ENCODE results near the gene PPP6C.

DNA sequence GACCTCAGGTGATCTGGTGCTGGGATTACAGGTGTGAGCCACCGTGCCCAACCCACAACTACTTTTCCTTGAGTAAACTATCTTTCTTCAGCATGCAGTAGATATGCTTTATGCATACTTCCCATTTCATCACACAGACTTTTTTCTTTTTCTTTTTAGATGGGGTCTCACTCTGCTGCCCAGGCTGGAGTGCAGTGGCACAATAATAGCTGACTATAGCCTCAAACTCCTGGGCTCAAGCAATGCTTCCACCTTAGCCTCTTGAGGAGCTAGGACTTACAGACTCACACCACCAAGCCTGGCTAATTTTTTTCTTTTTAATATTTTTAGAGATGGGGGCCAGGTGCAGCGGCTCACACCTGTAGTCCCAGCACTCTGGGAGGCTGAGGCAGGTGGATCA lies 22.8 kb downstream of the PPP6C start:
- TF ChIP-seq FOXM1 (IDR thresholded peaks at IDR 0.05; ENCODE audit: borderline replicate concordance) (no peak), ARNT (IDR thresholded peaks at IDR 0.05) (no peak), SUZ12 (IDR thresholded peaks at IDR 0.05) (no peak), FOXA1 (IDR thresholded peaks at IDR 0.05) (no peak), ELF4 (IDR thresholded peaks at IDR 0.05) (no peak), NFRKB (IDR thresholded peaks at IDR 0.05) (no peak), TARDBP (IDR thresholded peaks at IDR 0.05) (no peak), SP1 (IDR thresholded peaks at IDR 0.05) (no peak), ZNF384 (IDR thresholded peaks at IDR 0.05) (no peak)
- TF ChIP-seq, protein P1, sequence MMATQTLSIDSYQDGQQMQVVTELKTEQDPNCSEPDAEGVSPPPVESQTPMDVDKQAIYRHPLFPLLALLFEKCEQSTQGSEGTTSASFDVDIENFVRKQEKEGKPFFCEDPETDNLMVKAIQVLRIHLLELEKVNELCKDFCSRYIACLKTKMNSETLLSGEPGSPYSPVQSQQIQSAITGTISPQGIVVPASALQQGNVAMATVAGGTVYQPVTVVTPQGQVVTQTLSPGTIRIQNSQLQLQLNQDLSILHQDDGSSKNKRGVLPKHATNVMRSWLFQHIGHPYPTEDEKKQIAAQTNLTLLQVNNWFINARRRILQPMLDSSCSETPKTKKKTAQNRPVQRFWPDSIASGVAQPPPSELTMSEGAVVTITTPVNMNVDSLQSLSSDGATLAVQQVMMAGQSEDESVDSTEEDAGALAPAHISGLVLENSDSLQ (IDR thresholded peaks at IDR 0.05) = no peak

Measured in HEK293T (cell line).